NCI-H526 treated with DMSO at 0.1 percent for 48 hours (cell line): ENCODE data around the gene RNF167.
"Not testable (repeated sequence)": the region's sequence is repeated elsewhere in the genome, so short reads cannot be mapped to it uniquely, and the experiment has no call there.

ENCODE experiments used
- DNase-seq: peaks from one replicate; lab custom pipeline; 2025; lab: John Stamatoyannopoulos, UW

The RNF167 gene

DNA sequence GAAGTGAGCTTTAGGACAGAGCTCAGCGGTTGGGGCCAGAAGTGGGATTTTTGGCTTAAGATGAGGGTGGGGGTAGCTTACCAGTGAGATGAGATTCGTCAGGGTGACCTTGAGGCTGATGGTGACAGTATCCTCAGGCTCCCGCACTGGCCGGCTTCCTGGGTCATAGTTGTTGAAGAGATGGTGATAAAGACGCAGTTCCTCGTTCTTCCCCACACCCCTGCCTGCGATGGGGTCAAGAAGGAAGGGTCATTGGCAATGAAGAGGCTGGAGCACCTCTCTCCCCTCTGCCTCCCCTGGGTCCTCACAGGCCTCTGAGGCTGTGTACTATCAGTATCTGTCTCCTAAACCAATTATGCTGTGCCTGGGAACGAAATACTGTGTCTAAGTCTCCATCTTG, 37.5 kb upstream of the RNF167 start:
- no peak for DNase-seq

DNA sequence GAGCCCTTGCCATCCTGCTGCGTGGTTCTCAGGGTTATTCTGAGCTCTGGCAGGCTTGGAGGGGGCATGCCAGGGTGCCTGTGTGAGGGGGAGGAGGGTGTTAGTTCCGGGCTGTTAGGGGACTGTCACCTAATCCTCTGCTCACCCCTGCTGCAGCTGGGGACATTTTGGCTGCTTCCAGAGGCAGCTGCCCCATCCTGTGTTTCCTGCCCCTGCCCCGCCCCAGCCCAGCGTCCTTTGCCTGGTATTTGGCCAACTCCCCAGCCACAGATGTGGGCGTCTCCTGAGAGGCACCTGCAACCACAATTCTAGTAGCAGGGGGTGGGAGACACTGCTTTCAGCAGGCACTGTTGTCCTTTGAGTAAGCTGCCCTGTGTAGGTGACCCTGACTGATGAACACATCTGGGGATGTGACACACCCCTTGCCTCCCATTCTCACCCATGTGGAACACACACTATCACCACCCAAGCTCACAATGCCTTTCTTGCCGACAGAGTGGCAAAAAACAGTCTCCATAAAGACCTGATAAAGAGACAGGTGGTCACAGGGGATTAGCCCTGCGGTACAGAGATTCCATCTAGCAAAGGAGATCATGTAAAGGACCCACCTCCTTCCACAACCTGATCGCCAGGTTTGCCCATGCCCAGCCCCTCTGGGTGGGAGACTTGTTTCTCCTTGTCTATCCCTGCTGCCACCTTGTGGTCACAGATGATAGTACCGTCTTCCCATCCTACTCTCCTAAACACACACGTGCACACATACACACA, 36.8 kb upstream of the RNF167 start, which contains the start of gene CHRNE:
Gene CHRNE (minus strand): TSS at position 48 of the 768 bp plus-strand sequence. CDS start 35 bp downstream, at position 13.
- DNase-seq, result peak; percentile 39

DNA sequence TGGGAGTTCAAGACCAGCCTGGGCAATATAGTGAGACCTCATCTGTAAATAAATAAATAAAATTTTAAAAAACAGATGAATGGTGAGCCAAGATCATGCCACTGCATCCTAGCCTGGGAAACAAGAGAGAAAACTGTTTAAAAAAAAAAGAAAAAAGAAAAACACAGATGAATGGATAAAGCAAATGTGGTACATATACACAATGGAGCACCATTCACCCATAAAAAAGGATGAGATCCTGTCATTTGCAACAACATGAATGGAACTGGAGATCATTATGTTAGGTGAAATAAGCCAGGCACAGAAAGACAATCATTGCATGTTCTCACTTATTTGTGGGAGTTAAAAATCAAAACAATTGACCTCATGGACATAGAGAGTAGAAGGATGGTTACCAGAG, 33.4 kb upstream of the RNF167 start:
- not testable (repeated sequence) for DNase-seq

DNA sequence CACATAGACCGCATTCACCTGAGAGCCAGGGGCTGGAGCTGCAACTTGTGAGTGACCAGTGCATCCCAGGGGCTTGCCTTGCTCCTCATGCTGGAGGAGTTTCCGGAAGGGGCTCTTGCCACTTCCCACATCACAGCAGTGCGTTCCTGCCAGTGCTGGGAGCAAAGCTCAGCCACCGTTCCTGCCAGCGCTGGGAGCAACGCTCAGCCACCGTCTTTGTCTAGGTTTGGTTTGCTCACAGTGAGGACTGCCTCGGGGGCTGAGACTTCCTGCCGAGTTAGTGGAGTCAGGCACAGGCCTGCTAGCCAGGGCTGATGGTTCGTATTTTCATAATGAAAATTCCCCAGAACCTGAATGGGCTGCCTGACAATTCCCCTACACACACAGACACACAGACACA, 31.8 kb upstream of the RNF167 start:
- DNase-seq, result no peak

DNA sequence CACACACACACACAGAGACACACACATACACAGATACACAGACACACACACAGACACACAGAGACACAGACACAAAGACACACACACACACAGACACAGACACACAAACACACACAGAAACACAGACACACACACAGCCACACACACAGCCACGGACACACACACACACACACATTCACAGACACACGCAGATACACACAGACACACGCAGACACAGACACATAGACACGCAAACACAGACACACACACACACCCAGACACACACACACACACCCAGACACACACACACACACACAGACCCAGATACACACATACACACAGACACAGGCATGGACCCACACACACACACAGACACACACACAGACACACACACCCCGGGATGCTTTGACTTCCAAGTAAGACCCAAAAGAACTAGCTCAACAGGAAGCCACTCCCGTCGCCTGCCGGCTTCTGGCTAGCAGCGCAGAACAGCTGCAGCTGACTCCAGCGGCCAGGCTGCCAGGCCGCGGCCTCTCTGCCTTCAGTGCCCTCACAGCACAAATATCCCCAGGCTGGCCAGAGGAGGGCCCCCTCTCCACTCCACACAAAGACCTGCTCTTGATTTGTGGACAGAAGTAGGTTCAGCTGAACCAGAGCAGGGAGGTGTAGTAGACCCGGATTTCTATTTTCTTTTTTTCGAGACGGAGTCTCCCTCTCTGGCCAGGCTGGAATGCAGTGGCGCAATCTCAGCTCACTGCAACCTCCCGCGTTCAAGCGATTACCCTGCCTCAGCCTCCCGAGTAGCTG, 31.2 kb upstream of the RNF167 start:
- peak; percentile 36 for DNase-seq

DNA sequence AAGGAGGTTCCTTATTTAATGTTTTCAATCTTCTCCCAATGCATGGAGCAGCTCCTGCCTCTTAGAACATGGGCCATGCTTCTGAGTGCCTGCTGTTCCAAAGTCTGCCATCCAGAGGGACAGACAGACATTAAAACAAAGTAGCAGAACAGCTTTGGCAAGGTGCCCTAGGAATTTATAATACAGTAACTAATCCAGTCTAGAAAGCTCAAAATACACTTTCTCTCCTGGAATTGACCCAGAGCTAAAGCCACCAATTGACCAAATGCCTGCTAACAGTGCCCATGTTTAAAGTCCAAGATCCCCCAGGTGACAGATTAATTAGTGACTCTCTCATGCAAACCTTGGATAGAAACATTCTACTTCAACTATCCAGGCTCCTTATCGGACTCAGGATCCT, 26.1 kb upstream of the RNF167 start:
- DNase-seq, result no peak

DNA sequence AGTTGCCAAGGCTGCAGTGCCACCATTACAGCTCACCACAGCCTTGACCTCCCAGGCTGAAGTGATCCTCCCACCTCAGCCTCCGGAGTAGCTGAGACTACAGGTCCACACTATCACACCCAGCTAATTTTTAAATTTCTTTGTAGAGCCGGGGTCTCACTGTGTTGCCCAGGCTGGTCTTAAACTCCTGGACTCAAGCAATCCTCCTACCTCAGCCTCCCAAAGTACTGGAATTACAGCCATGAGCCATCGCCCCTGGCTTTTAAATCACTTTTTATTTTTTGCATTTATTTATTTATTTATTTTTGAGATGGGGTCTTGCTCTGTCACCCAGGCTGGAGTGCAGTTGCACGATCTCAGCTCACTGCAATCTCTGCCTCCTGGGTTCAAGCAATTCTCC, 25.5 kb upstream of the RNF167 start:
- DNase-seq, result not testable (repeated sequence)

DNA sequence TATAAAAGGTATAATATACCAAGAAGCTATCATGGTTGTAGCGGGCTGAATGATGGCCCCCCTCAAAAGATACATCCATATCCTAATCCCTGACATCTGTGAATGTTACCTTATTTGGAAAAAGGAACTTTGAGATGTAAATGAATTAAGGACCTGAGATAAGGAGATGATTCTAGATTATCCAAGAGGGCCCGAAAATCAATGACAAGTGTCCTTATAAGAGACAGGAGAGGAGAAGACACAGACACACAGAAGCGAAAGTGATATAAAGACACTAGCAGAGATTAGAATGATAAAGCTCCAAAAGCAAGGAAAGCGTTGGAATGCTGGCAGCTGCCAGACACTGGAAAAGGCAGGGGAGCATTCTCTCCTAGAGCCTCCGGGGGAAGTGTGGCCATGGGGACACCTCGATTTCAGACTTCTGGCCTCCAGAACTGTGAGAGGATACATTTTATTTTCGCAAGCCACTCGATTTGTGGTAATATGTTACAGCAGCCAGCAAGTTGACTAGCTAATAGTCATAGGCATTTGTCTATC, 20.5 kb upstream of the RNF167 start:
- no peak for DNase-seq

DNA sequence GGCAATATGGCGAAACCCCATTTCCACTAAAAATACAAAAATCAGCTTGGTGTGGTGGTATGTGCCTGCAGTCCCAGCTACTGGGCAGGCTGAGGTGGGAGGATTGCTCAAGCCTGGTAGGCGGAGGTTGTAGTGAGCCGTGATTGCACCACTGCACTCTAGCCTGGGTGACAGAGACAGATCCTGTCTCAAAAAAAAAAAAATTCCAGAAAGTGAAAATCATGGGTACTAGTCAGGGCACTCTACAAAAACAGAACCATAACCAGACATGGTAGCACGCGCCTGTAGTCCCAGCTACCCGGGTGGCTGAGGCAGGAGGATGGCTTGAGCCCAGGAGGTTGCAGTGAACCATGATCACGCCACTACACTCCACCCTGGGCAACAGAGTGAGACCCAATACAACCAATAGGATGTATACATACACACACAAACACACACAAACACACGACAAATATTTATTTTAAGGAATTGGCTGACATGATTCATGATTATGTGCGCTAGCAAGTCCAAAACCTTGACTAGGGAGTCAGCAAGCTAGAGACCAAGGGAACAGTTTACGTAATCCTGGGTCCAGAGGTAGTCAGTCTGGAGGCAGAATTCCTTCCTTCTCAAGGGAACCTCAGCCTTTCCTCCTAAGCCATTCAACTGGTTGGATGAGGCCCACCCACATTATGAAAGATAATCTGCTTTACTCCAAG, 19.6 kb upstream of the RNF167 start:
- DNase-seq, result no peak

DNA sequence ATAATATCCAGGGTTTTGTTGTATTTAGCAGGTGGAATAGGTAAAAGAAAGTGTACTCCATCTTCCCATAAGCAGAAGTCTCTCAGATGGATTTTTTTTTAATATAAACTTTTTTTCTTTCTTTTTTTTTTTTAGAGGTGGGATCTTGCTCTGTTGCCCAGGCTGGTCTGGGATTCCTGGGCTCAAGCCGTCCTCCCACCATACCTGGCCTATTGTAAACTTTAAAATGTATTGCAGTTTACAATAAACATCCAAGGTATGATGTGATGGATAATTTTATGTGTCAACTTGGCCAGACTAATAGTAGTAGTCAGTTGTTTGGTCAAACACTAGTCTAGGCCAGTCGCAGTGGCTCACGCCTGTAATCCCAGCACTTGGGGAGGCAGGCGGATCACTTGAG, 18.7 kb upstream of the RNF167 start:
- no peak for DNase-seq

DNA sequence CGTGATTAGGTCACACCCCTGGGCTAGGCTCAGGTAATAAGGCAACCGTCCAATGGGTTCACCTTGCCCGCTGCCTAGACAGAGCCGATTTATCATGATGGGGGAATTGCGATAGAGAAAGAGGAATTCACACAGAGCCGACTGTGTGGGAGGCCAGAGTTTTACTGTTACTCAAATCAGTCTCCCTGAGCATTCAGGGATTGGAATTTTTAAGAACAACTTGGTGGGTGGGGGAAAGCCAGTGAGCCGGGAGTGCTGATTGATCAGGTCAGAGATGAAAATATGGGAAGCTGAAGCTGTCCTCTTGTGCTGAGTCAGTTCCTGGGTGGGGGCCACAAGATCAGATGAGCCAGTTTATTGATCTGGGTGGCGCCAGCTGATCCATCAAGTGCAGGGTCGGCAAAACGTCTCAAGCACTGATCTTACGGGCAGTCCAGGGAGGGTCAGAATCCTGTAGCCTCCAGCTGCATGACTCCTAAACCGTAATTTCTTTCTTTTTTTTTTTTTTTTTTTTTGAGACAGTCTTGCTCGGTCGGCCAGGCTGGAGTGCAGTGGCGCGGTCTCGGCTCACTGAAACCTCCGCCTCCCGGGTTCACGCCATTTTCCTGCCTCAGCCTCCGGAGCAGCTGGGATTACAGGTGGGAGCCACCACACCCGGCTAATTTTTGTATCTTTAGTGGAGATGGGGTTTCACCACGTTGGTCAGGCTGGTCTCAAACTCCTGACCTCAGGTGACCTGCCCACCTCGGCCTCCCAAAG, 13.3 kb upstream of the RNF167 start:
- DNase-seq, result not testable (repeated sequence)

DNA sequence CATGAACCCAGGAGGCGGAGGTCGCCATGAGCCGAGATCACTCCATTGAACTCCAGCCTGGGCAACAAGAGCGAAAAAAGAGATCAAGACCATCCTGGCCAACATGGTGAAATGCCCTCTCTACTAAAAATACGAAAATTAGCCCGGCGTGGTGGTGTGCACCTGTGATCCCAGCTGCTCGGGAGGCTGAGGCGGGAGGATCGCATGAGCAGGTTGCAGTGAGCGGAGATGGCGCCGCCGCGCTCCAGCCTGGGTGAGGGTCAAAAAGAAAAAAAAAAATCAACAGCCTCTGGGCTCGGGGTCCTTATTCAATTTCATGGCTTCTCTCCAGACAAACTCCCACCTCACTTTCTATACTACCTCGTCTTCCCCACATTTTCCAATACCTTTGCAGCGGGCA, 11.2 kb upstream of the RNF167 start:
- no peak for DNase-seq

DNA sequence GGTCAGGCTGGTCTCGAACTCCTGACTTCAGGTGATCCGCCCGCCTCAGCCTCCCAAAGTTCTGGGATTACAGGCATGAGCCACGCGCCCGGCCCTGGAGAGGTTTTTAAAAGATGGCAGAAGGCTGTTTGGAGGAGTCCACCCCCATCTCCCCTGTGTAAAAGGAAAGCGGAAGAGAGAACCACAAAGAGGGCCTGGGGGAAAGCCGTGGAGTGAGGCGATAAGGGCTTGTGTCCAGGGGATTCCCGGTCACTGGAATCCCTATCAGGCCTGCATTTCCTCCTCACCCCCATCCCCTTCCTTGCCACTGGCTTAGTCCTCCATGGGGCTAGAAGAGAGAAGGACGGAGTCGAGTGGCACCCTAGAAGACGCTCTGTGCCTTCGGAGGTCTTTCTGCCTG, 8.1 kb upstream of the RNF167 start, which contains the start of gene GP1BA:
Gene GP1BA (plus strand): TSS at position 315 of the 400 bp plus-strand sequence. CDS start 328 bp downstream, outside the sequence.
- DNase-seq, result no peak

DNA sequence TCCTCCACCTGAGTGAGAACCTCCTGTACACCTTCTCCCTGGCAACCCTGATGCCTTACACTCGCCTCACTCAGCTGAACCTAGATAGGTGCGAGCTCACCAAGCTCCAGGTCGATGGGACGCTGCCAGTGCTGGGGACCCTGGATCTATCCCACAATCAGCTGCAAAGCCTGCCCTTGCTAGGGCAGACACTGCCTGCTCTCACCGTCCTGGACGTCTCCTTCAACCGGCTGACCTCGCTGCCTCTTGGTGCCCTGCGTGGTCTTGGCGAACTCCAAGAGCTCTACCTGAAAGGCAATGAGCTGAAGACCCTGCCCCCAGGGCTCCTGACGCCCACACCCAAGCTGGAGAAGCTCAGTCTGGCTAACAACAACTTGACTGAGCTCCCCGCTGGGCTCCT, 7.3 kb upstream of the RNF167 start:
- DNase-seq, result no peak

DNA sequence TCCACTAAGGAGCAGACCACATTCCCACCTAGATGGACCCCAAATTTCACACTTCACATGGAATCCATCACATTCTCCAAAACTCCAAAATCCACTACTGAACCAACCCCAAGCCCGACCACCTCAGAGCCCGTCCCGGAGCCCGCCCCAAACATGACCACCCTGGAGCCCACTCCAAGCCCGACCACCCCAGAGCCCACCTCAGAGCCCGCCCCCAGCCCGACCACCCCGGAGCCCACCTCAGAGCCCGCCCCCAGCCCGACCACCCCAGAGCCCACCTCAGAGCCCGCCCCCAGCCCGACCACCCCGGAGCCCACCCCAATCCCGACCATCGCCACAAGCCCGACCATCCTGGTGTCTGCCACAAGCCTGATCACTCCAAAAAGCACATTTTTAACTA, 6.4 kb upstream of the RNF167 start:
- no peak for DNase-seq

DNA sequence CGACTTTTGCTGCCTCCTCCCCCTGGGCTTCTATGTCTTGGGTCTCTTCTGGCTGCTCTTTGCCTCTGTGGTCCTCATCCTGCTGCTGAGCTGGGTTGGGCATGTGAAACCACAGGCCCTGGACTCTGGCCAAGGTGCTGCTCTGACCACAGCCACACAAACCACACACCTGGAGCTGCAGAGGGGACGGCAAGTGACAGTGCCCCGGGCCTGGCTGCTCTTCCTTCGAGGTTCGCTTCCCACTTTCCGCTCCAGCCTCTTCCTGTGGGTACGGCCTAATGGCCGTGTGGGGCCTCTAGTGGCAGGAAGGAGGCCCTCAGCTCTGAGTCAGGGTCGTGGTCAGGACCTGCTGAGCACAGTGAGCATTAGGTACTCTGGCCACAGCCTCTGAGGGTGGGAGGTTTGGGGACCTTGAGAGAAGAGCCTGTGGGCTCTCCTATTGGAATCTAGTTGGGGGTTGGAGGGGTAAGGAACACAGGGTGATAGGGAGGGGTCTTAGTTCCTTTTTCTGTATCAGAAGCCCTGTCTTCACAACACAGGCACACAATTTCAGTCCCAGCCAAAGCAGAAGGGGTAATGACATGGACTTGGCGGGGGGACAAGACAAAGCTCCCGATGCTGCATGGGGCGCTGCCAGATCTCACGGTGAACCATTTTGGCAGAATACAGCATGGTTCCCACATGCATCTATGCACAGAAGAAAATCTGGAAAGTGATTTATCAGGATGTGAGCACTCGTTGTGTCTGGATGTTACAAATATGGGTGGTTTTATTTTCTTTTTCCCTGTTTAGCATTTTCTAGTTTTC, 5.7 kb upstream of the RNF167 start:
- DNase-seq, result no peak

DNA sequence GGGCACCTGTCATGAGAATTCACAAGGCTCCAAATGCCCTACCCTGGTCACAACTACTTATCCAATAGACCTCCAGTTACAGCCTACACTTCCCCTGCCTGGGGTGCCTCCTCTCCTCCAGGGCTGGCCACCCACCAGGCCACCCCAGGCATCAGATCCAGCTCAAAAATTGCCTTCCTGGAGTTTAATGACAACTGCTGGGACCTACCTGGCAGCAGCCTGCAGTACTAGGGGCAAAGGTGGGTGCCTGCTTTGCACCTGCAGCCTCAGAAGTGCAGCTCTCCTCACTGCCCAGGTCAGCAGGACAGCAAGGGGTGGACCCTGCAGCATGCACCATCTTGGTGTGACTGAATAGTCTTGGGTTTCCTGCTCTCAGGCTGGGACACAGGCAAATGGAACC, 4.4 kb upstream of the RNF167 start:
- no peak for DNase-seq

DNA sequence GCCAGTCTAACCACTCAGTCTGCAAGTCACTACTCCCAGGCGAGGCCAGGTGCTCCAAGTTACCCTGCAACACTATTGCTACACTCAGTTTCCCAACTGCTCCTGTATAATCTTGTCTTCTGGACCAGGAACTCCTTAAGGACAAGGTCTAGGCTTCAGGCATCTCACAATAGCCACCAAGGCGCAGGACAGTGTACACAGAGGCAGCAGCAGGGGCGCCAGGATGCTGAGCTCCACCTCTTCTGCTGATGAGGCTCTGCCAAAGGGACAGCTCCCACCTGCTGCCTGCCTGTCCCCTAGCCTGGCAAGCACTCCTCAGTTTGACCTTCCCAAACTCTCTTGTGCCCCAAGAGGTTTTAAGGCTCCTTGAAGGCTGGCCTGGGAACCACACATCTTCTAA, 3.6 kb upstream of the RNF167 start:
- DNase-seq, result no peak

DNA sequence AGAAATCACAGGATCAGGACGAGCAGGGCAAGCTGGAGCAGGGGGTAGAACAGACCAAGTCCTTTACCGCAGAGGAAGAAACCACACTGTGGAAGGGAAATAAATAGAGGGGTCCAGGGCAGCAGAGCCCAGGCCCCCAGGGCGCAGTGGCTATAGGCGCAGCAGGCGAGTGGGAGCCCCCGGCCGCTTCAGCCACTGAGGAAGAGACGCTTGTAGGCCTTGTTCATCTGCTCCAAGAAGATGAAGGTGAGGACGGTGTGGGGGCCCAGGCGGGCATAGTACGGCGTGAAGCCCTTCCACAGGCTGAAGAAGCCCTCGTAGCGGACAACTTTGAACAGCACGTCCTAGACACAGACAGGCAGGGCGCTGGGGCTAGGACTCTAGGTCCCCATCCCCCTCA, 2.5 kb upstream of the RNF167 start:
- no peak for DNase-seq

DNA sequence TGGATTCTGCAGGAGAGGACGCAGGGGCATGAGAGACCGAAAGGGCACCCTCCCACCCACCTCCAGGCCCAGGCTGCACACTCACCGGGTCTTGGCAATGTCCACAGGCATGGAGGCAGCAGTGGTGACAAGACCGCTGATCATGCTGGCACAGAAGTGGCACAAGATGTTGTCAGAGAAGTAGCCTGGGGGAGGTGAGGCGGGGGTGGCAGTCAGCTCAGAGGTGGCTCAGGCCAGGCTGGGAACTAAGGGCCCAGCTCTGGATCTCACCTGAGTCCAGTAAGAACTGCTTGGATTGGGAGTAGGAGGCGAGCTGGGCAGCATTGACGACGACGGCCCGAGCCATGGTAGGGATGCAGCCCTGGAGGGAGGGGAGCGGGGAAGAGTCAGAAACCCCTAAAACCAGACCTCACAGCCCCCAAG, 2.0 kb upstream of the RNF167 start:
- DNase-seq, result no peak
